Colonic mucosa (tissue), 4 donors: Measurements from ENCODE around the gene ACP7. TPM values are rescaled to one million over a fixed set of nuclear protein-coding genes. Genes with fewer than 3 reads are reported as not detected.

Experiments used
- DNase-seq: peaks from one replicate; pipeline ENCODE4 v3.0.0-alpha.2; 2020
- H3K27ac ChIP-seq: fragments of 200-600 bp; one replicate; pipeline ENCODE4 v1.8.0; 2021
- H3K27me3 ChIP-seq: fragments of 200-600 bp; one replicate; pipeline ENCODE4 v1.8.0; 2021
- H3K36me3 ChIP-seq: fragments of 200-600 bp; one replicate; pipeline ENCODE4 v1.8.0; 2021
- H3K4me1 ChIP-seq: fragments of 200-600 bp; one replicate; pipeline ENCODE4 v1.8.0; 2021; ENCODE audit warnings: mild to moderate bottlenecking
- H3K4me3 ChIP-seq: fragments of 200-600 bp; one replicate; pipeline ENCODE4 v1.8.0; 2021
- H3K9ac ChIP-seq, 2 donors: one replicate each; pipeline ENCODE4 v1.7.0; 2013; ENCODE audit warnings: control low read depth in 2 of 2, low read depth in 2 of 2, low read length in 2 of 2
- H3K9me3 ChIP-seq: fragments of 200-600 bp; one replicate; pipeline ENCODE4 v1.8.0; 2021
- CTCF ChIP-seq: fragments of 200-600 bp; IDR thresholded peaks from one replicate; pipeline ENCODE4 v1.8.0; 2022; ENCODE audit warnings: antibody characterized with exemption, mild to moderate bottlenecking
- intact Hi-C: fragments of 100-400 bp; cut with DNase I; formaldehyde crosslinking; loops from one replicate; pipeline ENCODE4 v1.14.1; 2022
- total RNA-seq, 2 donors: library from RNA; stranded (reverse); fragmentation: NEBNext Ultra II Directional in 1 of 2; extraction: Animal tissue kit (Norgen Biotek cat#: 25700) in 1 of 2; gene quantifications; one replicate each; pipeline ENCODE4 v1.2.1, GENCODE V29; 2021
- donor health status: healthy.
- donor health status: DM: no; HTN: no; CAD: no.
- donor health status: DM: no; HTN: no; CAD: no.

ACP7 gene
- total RNA-seq, 2 donors from 2014 or later, result not detected

- TF ChIP-seq CTCF, result no peak
- Histone ChIP-seq H3K27me3 (peaks cover 18% of the 10 kb centered on the region), H3K9me3 (no peaks in the 10 kb centered on the region), H3K4me1 (no peaks in the 10 kb centered on the region), H3K36me3 (no peaks in the 10 kb centered on the region), H3K4me3 (no peak overlapping the region), H3K27ac (no peak overlapping the region), H3K9ac (no peak overlapping the region)
- intact Hi-C loops, result no loop called here
- no peak for DNase-seq
Observed at GRCh38 chr19:39097299-39097698, 13.1 kb downstream of the ACP7 start.

GRCh38 chr19:39097721-39098120 is 13.6 kb downstream of the ACP7 start:
- no peak for TF ChIP-seq CTCF
- Histone ChIP-seq H3K27ac (no peak overlapping the region), H3K4me1 (no peaks in the 10 kb centered on the region), H3K27me3 (peaks cover 18% of the 10 kb centered on the region), H3K36me3 (no peaks in the 10 kb centered on the region), H3K9me3 (no peaks in the 10 kb centered on the region), H3K9ac (no peak overlapping the region), H3K4me3 (no peak overlapping the region)
- no peak for DNase-seq
- intact Hi-C loops, result no loop called here

GRCh38 chr19:39098365-39099269 is 14.4 kb downstream of the ACP7 start:
- no peaks in the 10 kb centered on the region for H3K36me3 ChIP-seq
- no peak overlapping the region for H3K27ac ChIP-seq
- no peaks in the 10 kb centered on the region for H3K9me3 ChIP-seq
- H3K27me3 ChIP-seq, result peaks cover 18% of the 10 kb centered on the region
- no peak for DNase-seq
- H3K4me1 ChIP-seq, result no peaks in the 10 kb centered on the region
- no peak overlapping the region for H3K4me3 ChIP-seq
- TF ChIP-seq CTCF, result no peak
- H3K9ac ChIP-seq, result no peak overlapping the region
- intact Hi-C loops, result no loop called here

GRCh38 chr19:39099341-39099740 is 15.2 kb downstream of the ACP7 start:
- Histone ChIP-seq H3K27me3 (peaks cover 18% of the 10 kb centered on the region), H3K27ac (no peak overlapping the region), H3K9ac (no peak overlapping the region), H3K36me3 (no peaks in the 10 kb centered on the region), H3K9me3 (no peaks in the 10 kb centered on the region), H3K4me1 (no peaks in the 10 kb centered on the region), H3K4me3 (no peak overlapping the region)
- intact Hi-C loops, result no loop called here
- no peak for TF ChIP-seq CTCF
- no peak for DNase-seq

- intact Hi-C loops, result no loop called here
- H3K27ac ChIP-seq, result no peak overlapping the region
- TF ChIP-seq CTCF, result no peak
- no peak for DNase-seq
- H3K4me1 ChIP-seq, result no peaks in the 10 kb centered on the region
- no peaks in the 10 kb centered on the region for H3K36me3 ChIP-seq
- H3K9ac ChIP-seq, result no peak overlapping the region
- H3K9me3 ChIP-seq, result no peaks in the 10 kb centered on the region
- no peak overlapping the region for H3K4me3 ChIP-seq
- H3K27me3 ChIP-seq, result peaks cover 18% of the 10 kb centered on the region
Observed at GRCh38 chr19:39100500-39101166, 16.5 kb downstream of the ACP7 start.
